Stromal cell of bone marrow (primary cell): ENCODE measurements around the gene ATP5MG.
"Not testable (repeated sequence)": the region's sequence is repeated elsewhere in the genome, so short reads cannot be mapped to it uniquely, and the experiment has no call there.

ENCODE experiments used
- DNase-seq: peaks from one replicate; pipeline ENCODE4 v3.0.0-alpha.2; 2012; ENCODE audit warnings: low read depth

ATP5MG gene

DNA sequence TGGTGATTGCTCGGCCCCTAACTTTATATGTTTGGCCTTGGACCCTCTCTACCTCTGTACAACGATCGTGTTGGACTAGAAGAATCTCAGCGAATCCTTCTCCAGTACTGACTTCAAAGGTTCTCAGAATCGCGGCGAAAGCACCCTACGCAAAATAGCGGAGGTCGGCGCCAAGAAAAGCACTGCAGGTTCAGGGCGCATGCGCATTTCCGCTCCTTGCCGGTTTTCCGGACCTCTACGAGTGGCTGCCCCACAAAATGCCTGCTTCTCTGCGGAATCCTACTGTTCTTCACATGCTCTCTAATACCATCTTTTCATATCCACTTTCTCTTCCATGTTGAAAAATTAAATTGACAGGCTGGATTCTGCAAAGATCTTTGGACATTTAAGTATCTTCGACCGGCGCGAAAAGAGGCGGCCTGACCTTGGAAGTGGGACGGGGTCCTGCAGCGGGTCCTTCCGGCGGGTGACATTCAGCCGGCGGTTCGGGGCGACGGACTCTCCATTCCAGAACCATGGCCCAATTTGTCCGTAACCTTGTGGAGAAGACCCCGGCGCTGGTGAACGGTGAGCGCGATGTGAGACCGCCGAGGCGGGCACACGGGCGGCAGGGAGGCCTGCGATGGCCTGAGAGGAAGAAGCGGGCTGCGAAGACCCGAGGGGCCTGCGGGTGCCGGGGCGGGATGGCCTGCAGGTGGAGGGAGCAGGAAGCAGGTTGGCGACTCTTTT, at the start of gene ATP5MG:
Gene ATP5MG (plus strand): TSS at position 456 of the 729 bp plus-strand sequence. CDS start 60 bp downstream, at position 516.
- DNase-seq = peak; percentile 77

- no peak for DNase-seq
Observed at GRCh38 chr11:118353084-118353710, 48.2 kb upstream of the ATP5MG start.

GRCh38 chr11:118358071-118358470, 43.3 kb upstream of the ATP5MG start:
- DNase-seq = no peak

DNA sequence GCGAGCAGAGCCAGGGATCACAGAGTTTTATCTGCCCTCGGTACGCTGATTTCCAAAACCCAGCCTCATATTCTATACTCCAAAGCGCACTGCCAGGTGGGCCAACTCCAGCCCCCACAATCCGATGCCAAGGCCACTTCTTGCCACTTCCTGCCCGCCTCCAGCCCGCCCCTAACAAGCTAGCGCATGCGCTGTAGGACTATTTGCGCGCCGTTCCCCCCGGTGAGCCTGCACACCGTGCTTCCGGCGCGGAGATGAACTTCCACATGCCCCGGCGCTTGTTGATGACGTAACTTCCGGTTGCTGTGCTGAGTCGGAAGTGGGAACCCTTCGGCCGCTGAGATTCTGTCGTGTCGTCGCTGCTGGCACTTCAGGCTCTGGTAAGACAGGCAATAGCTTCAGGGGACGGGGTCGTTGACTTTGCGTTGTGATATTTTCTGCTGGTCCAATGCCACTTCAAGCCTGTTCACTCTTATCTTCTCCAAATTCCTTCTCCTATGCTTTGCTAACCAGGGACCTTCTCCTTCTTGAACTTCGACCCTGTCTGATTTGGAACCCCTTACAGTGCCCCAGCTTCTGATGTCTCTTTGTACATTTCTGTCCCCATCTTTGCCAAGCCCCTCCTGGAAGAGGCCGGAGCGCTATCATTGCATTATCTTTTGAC, 42.0 kb upstream of the ATP5MG start, which contains the start of gene UBE4A:
Gene UBE4A (plus strand): TSS at position 306 of the 664 bp plus-strand sequence. CDS start 5,481 bp downstream, outside the sequence.
- peak; percentile 86 for DNase-seq

DNA sequence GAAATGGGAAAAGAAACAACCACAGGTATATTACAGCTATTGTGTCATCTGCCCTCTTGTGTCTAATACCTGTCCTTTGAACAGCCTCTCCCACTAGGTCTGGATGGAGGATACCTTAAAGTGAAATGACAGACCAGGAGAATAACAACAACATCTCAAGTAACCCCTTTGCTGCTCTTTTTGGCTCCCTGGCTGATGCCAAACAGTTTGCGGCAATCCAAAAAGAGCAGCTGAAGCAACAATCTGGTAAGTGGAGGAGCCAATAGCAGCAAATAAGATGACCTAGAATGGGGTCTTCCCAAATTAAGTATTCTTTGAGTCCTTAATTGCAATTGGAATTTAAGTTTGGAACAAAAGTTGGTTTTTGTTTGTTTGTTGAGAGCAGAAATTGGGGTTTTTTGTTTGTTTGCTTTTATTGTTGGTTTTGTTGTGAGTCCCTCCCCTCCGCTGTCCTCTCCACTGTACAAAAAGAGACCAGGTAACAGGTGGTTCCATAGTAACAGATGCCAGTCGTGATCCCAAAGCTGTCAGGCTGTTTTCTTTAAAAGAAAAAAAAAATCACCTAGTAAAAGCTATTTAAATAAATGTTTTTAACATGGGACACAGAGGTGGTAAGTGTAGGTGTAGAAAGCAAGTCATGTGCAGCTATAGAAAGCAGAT, 36.3 kb upstream of the ATP5MG start:
- DNase-seq = no peak

GRCh38 chr11:118366287-118366686, 35.1 kb upstream of the ATP5MG start:
- DNase-seq = no peak

- DNase-seq = no peak
Observed at GRCh38 chr11:118370774-118371173, 30.6 kb upstream of the ATP5MG start.

DNA sequence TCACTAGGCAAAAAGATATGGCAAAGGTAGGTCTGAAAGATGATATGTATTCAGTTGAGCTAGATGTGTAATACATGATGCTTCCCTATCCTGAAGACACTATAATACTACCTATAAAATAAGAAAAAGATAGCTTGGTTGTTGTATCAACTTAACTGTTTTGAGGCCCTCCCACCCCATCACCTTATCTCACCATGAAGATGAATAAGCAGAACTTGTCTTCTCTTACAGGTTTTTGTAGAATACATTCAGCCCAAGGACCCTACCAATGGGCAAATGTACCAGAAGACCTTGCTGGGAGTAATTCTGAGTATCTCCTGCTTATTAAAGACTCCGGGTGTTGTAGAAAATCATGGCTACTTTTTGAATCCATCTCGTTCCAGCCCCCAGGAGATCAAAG, 28.1 kb upstream of the ATP5MG start:
- DNase-seq = no peak

- no peak for DNase-seq
Observed at GRCh38 chr11:118373871-118374270, 27.5 kb upstream of the ATP5MG start.

DNA sequence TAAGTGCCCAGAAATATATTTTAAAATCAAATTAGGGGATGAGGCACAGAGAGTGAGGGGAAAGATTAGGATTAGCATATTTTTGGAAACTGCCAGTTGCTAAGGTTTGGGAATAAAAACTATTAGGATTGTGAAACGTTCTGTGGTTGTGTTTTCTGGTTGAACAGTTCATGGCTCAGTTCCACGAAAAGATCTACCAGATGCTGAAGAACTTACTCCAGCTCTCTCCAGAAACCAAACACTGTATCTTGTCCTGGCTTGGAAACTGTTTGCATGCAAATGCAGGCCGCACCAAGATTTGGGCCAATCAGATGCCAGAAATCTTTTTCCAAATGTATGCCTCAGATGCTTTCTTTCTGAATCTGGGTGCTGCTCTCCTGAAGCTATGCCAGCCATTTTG, 26.7 kb upstream of the ATP5MG start:
- no peak for DNase-seq

DNA sequence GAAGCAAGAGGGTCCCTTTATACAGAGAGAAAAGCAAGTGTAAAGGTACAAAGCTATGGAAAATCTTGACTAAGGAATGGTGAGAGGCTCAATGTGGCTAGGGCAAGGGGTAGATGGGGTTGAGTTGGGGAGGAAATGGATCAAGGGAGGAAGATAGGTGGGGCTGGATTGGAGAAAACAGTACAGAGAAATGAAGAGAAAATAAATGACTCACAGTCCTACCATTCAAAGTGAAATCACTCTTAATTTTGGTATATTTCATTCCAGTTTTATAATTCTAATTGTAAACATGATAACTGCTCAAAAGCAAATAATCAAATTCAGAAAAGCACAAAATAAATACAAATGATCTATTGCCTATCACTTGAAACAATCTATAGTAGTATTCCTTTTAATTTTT, 25.4 kb upstream of the ATP5MG start:
- no peak for DNase-seq

DNA sequence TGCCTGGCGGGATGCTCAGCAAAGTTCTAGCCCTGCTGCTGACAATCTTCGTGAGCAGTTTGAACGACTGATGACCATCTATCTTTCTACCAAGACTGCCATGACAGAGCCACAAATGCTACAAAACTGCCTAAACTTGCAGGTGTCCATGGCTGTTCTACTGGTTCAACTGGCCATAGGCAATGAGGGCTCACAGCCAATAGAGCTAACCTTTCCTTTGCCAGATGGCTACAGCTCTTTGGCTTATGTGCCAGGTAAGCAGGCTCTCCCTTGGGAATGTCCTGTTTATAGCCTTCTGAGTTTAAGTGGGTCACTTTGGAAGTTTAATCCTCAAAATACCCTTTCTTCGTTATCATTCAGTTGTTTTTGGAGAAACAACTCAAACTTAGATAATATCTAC, 21.9 kb upstream of the ATP5MG start:
- DNase-seq = no peak

GRCh38 chr11:118380571-118380970, 20.8 kb upstream of the ATP5MG start:
- DNase-seq = no peak

GRCh38 chr11:118382954-118383353, 18.5 kb upstream of the ATP5MG start:
- no peak for DNase-seq

DNA sequence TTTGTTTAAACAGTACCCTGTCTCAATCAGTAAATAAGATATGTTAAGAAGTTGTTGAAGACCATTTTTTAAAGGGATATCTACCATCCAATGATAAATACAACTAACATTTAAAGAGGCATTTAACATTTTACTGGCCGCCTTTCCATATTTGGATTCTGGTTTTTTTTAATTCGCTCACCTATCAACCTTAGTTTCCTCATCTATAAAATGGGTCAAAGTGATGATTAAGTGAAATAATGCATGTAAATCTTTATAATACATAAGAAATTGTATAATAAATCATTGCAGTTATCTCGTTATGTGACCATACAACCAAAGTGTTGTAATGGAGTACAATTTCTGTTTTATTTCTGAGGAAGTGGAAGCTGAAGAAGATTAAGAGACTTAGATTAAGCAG, 17.7 kb upstream of the ATP5MG start:
- DNase-seq = no peak

DNA sequence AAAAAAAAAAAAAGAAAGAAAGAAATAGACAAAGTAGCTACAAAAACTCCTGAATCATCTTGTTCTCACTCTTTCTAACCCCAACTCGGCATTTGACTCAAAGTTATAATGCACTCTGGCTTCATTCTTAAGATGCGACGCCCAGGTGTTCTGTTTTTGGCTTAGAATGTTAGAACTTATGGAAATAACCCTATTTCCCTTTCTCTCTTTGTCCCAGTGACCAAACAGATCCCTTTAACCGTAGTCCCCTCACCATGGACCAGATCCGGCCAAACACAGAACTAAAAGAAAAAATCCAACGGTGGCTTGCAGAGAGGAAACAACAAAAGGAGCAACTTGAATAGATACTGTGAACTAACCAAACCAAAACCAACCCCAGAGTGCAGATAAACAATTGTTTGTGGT, 5.3 kb upstream of the ATP5MG start:
- DNase-seq = no peak

DNA sequence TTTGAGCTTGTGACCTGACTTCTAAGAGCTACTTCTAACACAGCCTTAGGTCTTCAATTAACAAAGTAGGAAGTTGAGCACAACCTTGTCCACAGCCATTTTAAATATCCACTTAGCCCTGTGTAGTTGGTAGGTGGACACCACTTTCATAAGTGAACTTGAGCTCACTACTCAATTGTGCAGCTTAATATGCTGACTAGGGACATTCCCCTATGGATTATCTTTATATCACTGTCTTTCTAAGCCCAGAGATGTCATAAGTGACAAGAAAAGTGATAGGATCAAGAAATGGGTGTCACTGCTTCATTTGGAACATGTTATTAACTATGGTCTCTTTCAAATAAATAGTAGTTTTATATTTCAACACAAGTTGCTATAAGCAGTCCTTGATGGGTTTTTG, 4.0 kb upstream of the ATP5MG start:
- no peak for DNase-seq

GRCh38 chr11:118398791-118399559, 2.4 kb upstream of the ATP5MG start:
- DNase-seq = no peak

DNA sequence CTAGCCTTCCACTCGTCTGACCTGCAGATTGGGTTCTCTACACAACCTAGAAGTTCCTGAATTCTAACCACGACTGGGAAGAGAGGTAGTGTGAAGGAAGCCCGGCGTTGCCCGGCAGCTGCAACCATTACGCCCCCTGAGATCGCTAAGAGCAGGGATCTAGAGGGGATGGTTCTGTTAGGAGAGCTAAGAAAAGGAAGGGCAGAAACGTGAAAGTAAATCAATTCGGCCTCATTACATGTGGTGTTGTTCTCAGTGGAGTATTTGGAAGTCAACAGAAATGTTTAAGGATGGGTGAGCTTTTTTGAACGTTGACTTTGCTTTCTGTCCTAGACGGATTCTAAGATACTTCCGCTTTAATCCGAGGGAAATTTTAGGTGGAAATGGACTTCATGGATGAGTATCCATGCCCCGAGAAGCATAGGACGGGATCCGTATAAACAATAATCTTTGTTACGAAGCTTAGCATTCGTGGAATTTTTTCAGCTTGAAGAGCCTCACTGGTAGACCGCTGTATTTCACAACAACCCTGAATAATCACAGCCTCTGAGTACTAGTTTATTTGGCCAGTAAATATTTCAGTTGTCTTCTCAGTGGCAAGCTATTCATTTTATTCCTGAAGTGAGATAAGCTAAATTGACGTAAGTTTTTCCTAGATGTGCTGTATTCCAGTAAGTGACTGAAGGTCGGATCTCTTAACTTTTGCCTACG, 629 bp downstream of the ATP5MG start:
- DNase-seq = peak; percentile 54

GRCh38 chr11:118402594-118402993, 1.2 kb downstream of the ATP5MG start:
- DNase-seq = not testable (repeated sequence)

- no peak for DNase-seq
Observed at GRCh38 chr11:118406599-118407166, 5.3 kb downstream of the ATP5MG start.
